T-helper 22 cell (primary cell): ENCODE data around the gene GTF3C5.
"Not testable (repeated sequence)": the region's sequence is repeated elsewhere in the genome, so short reads cannot be mapped to it uniquely, and the experiment has no call there.

Experiments
- DNase-seq: peaks from one replicate; pipeline ENCODE4 v3.0.0-alpha.2; 2020; ENCODE audit warnings: low read depth

GTF3C5 gene

DNA sequence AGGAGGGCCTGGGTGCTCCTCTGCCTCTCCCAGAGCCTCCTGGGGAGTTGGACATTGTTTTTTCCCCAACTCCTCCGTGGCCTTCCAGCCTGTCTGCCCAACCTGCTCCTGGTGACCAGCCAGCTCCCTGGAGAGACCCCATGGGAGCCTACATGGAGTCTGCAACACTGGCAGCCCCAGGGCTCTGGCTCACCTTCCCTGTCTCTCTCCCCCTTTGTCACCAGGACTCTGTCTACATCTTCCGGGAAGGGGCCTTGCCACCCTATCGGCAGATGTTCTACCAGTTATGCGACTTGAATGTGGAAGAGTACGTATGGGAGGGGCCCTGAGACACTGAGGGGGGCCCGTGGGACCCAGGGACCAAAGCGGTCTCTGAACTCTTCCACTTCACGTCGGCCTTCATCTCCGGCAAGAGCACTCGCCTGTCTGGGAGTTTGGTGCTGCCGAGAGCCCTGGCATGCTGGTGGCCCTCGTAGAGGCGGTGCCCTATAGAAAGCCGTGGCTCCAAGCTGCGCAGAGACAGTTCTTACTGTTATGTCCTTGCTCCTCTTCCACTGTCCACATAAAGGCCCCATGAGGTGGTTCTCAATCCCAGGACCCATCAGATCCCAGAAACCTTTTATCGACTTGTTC, 25.1 kb downstream of the GTF3C5 start:
- no peak for DNase-seq

GRCh38 chr9:133056533-133056932, 25.7 kb downstream of the GTF3C5 start:
- no peak for DNase-seq

DNA sequence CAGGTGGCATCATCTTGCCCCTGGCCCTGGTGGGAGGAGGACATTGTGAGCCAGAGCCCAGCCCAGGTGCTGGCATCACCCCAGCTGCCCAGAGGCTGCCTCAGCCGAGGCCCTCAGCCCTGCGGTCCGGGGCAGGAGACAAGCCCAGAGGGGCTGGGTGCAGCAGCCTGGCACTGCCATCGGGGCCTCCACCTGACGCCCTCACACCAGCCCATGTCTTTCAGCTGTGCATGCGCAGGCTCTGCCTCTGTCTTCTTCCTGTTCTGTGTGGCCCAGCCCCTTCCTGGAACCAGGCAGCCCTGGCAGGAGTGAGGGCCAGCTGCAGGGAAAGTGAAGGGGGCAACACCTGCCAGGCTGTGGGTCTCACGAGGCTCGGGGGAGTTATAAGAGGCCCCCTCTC, 26.2 kb downstream of the GTF3C5 start:
- no peak for DNase-seq

- DNase-seq = no peak
These were observed 26.8 kb downstream of the GTF3C5 start for GRCh38 chr9:133057553-133057952.

GRCh38 chr9:133058071-133058470, 27.3 kb downstream of the GTF3C5 start:
- no peak for DNase-seq

DNA sequence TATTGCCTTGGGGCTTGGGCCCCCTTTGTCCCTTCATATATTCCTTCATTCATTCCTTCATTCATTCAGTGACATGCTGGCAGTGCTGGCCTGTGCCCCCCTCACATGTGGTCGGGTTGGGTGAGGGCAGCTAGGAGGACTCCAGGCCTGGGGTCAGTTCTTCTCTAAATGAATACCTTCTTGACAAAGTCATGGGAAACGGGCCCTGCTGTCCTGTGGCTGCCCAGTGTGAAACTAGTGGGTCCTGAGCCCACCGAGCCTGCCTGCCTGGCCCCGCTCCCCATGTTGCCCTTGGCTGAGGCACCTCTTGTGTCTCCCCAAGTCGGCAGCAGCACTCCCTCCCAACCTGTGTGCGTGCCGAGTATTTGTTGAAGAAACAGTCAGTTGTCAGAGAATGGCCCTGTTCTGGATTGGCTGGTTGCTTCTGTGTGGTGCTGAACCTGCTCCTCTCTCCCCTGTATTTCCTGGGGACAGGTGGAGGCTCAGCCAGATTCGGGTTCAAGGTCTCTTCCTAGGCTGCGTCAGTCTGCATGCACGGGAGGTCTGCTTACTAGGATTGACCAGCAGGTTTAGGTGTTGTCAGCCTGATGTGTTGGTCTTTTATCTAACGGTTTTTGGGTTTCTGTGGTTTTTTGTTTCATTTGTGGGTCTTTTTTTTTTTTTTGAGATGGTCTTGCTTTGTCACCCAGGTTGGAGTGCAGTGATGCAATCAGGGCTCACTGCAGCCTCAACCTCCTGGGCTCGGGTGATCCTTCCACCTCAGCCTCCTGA, 27.9 kb downstream of the GTF3C5 start:
- DNase-seq = no peak

- DNase-seq = no peak
These were observed 28.8 kb downstream of the GTF3C5 start for GRCh38 chr9:133059623-133060022.

DNA sequence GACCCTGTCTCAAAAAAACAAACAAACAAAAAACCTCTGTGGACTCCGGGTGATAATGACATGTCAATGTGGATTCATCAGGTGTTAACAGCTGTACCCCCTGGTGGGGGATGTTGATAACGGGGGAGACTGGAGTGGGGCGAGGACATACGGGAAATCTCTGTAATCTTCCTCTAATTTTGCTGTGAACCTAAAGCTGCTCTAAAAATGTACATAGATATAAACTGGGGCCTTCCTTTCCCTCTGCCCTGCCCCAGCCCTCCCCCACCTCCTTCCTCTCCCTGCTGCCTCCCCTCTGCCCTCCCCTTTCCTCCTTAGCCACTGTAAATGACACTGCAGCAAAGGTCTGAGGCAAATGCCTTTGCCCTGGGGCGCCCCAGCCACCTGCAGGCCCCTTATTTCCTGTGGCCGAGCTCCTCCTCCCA, 29.6 kb downstream of the GTF3C5 start:
- no peak for DNase-seq

GRCh38 chr9:133061019-133061763, 30.4 kb downstream of the GTF3C5 start:
- not testable (repeated sequence) for DNase-seq

DNA sequence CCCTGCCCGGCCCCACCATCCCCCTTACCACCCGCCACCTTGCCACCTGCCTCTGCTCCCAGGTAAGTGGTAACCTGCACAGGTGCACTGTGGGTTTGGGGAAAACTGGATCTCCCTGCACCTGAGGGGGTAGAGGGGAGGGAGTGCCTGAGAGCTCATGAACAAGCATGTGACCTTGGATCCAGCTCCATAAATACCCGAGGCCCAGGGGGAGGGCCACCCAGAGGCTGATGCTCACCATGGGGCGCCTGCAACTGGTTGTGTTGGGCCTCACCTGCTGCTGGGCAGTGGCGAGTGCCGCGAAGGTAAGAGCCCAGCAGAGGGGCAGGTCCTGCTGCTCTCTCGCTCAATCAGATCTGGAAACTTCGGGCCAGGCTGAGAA, 31.0 kb downstream of the GTF3C5 start, which contains the start of gene CEL:
CEL (plus strand) TSS at position 218 of the 382 bp plus-strand sequence; CDS start at position 240, 22 bp downstream.
- DNase-seq = not testable (repeated sequence)

DNA sequence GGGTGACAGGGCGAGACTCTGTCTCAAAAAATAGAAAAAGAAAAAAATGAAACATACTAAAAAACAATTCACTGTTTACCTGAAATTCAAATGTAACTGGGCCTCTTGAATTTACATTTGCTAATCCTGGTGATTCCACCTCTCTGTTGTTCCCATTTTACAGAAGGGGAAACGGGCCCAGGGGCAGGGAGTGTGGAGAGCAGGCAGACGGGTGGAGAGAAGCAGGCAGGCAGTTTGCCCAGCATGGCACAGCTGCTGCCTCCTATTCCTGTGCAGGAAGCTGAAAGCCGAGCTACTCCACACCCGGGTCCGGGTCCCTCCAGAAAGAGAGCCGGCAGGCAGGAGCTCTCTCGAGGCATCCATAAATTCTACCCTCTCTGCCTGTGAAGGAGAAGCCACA, 31.8 kb downstream of the GTF3C5 start:
- DNase-seq = not testable (repeated sequence)

GRCh38 chr9:133063159-133063499, 32.3 kb downstream of the GTF3C5 start:
- no peak for DNase-seq

DNA sequence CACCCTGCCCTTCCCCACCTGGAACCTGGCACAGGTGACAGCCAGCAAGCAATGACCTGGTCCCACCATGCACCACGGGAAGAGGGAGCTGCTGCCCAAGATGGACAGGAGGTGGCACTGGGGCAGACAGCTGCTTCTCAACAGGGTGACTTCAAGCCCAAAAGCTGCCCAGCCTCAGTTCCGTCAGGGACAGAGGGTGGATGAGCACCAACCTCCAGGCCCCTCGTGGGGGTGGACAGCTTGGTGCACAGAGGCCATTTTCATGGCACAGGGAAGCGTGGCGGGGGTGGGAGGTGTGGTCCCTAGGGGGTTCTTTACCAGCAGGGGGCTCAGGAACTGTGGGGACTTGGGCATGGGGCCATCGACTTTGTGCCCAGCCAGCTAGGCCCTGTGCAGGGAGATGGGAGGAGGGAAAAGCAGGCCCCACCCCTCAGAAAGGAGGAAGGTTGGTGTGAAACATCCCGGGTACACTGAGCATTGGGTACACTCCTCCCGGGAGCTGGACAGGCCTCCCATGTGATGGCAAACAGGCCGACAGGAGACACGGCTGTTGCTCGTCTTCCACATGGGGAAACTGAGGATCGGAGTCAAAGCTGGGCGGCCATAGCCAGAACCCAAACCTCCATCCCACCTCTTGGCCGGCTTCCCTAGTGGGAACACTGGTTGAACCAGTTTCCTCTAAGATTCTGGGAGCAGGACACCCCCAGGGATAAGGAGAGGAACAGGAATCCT, 32.9 kb downstream of the GTF3C5 start:
- no peak for DNase-seq

DNA sequence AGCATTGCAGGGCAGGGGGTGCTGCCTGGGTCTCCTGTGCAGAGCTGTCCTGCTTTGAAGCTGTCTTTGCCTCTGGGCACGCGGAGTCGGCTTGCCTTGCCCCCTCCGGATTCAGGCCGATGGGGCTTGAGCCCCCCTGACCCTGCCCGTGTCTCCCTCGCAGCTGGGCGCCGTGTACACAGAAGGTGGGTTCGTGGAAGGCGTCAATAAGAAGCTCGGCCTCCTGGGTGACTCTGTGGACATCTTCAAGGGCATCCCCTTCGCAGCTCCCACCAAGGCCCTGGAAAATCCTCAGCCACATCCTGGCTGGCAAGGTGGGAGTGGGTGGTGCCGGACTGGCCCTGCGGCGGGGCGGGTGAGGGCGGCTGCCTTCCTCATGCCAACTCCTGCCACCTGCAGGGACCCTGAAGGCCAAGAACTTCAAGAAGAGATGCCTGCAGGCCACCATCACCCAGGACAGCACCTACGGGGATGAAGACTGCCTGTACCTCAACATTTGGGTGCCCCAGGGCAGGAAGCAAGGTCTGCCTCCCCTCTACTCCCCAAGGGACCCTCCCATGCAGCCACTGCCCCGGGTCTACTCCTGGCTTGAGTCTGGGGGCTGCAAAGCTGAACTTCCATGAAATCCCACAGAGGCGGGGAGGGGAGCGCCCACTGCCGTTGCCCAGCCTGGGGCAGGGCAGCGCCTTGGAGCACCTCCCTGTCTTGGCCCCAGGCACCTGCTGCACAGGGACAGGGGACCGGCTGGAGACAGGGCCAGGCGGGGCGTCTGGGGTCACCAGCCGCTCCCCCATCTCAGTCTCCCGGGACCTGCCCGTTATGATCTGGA, 33.7 kb downstream of the GTF3C5 start:
- no peak for DNase-seq

DNA sequence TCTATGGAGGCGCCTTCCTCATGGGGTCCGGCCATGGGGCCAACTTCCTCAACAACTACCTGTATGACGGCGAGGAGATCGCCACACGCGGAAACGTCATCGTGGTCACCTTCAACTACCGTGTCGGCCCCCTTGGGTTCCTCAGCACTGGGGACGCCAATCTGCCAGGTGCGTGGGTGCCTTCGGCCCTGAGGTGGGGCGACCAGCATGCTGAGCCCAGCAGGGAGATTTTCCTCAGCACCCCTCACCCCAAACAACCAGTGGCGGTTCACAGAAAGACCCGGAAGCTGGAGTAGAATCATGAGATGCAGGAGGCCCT, 34.2 kb downstream of the GTF3C5 start:
- DNase-seq = no peak

DNA sequence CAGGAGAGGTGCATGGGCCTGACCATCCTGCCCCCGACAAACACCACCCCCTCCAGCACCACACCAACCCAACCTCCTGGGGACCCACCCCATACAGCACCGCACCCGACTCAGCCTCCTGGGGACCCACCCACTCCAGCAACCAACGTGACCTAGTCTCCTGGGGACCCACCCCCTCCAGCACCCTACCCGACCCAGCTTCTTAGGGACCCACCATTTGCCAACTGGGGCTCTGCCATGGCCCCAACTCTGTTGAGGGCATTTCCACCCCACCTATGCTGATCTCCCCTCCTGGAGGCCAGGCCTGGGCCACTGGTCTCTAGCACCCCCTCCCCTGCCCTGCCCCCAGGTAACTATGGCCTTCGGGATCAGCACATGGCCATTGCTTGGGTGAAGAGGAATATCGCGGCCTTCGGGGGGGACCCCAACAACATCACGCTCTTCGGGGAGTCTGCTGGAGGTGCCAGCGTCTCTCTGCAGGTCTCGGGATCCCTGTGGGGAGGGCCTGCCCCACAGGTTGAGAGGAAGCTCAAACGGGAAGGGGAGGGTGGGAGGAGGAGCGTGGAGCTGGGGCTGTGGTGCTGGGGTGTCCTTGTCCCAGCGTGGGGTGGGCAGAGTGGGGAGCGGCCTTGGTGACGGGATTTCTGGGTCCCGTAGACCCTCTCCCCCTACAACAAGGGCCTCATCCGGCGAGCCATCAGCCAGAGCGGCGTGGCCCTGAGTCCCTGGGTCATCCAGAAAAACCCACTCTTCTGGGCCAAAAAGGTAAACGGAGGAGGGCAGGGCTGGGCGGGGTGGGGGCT, 35.6 kb downstream of the GTF3C5 start:
- no peak for DNase-seq

GRCh38 chr9:133067006-133067405, 36.2 kb downstream of the GTF3C5 start:
- no peak for DNase-seq

- no peak for DNase-seq
These were observed 37.0 kb downstream of the GTF3C5 start for GRCh38 chr9:133067813-133068212.

GRCh38 chr9:133068431-133068830, 37.6 kb downstream of the GTF3C5 start:
- not testable (repeated sequence) for DNase-seq

GRCh38 chr9:133070500-133070961, 39.7 kb downstream of the GTF3C5 start:
- not testable (repeated sequence) for DNase-seq

- DNase-seq = not testable (repeated sequence)
These were observed 40.2 kb downstream of the GTF3C5 start for GRCh38 chr9:133070985-133071384.
